GM21723 (cell line): ENCODE measurements around the gene CBR3.

Experiments
- ATAC-seq: cut with Tn5 transposase; IDR thresholded peaks from one replicate; pipeline ENCODE4 v1.9.1; 2021; ENCODE audit warnings: mild to moderate bottlenecking, moderate library complexity; ENCODE audit not compliant: unreplicated experiment

The CBR3 gene

DNA sequence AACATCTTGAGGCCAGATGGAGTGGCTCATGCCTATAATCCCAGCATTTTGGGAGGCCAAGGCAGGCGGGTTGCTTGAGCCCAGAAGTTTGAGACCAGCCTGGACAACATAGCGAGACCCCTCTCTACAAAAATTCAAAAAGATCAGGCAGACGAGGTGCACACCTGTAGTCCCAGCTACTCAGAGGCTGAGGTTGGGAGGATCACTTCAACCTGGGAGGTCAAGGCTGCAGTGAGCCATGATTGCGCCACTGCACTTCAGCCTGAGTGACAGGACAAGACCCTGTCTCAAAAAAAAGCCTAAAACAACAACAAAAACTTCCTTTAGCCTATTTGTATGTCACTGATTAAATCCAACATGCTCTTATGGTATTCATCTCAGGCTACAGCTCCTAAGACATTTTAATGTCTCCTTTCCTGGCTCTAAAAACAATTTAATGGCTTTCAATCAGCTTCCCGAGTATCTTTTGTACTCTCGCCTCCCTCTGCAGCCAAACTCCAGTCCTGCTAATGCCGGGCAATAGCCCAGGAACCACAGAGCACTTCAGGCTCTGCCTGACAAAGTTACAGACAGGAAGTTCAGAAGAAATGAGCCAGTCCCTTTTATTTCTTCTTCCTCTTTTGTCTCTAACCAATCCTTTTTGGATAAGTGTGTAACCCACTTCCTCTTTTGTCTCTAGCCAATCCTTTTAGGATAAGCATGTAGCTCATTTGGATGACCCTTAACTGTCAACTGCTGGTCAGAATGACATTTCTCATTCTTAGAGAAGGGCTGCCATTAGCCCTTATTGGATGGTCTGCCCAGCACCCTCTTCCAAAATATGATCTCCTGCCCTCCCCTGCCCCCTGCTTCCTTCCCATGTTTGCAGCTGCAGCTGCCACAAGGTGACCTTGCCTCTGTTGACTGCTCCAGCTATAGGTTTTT lies 15.2 kb downstream of the CBR3 start:
- ATAC-seq, result no peak

DNA sequence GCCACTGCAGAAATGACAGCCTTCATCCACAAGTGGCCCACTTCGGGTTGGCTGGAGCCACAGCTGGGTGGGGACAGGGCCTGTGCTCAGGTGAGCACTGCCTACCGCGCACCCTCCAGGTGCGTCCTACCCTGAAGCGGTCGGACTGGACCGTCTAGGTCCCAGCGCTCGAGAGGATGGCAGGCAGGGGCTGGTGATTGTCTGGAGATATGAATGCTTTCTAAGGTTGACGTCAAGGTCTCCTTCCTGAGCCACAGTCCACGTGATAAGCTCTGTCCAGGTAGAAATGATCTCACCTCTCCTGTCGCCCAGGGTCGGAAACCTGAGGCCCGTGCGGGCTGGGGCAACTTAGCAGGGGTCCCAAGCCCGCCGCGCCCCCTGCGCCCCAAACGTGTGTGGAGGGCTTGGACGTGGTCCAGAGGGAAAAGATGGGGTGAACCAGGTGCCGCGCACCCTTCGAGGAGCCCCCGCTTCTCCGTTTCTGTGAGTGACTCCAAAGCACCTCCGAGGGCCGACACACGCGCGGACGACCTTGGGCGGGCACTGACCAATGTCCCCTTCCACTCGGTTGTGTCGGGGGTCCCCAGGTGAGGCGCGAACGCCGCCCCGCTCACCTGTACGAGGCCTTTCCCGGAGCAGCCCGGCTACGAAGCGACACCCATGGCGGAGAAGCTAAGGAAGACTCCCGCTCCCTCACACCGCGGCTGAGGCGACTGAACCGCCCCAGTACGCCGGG lies 20.9 kb downstream of the CBR3 start:
- peak; percentile 3 for ATAC-seq

DNA sequence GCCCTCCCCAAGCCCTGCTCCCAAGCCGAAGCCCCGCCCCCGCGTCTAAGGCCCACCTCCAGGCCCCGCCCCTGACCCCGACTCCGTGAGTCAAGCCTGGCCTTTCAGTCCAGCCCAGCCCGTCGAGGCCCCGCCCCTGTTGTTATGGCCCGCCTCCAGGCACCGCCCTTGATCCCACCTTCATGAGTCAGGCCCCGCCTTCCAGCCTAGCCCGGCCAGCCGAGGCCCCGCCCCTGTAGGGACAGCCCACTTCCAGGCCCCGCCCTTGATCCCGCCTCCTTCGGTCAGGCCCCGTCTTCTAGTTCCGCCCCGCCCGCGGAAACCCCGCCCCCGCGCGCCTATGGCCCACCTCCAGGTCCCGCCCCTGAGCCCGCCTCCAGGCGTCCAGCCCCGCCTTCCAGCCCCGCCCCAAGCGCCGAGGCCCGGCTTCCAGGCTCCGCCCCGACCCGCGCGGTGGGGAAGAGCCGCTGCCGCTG lies 21.5 kb downstream of the CBR3 start:
- ATAC-seq, result peak; percentile 86

DNA sequence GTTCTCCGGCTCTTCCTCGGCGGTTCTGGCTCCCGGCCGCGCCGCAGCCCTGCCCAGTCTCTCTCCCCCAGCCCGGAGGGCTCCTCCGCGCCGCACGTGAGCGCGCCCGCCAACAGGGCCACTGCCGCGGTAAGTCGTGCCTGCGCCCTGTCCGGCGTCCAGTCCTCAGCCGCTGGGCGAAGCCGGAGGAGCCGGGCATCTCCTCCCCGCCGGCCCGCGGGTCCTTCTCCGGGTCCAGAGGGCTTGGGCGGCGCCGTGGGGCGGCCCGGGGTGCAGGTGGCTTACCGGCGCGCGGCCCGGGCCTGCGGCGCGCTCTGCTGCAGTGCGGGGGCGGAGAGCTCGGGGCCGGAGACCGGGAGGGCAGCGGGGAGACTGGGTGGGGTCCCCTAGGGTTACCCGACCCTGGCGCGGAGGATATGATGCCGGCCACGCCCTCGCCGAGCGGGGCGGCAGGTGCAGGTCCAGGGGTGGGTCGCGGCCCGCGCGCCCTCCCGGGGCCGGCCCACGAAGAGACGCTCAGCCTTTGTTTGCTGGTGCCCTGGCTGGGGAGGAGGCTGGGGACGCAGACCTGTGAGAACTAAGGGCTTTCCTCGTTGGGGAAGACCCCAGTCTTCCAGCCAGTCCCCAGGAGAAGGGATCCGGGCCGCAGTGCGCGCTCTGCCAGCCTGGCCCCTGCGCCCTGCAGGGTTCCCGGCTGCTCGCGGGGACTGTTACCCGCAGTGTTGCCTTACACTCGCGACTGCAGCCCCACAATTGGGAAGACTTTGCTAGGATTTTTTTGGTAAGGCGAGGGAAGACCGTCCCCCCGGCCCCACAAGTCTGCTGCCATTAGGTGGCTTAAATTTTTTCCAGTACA lies 22.2 kb downstream of the CBR3 start, which contains the start of gene DOP1B:
DOP1B (plus strand) TSS at position 10 of the 856 bp plus-strand sequence. CDS start 7,910 bp downstream, outside the sequence.
- ATAC-seq, result peak; percentile 30

- no peak for ATAC-seq
These were observed 24.6 kb downstream of the CBR3 start for GRCh38 chr21:36159356-36159921.

GRCh38 chr21:36160850-36161178 lies 25.9 kb downstream of the CBR3 start:
- ATAC-seq, result no peak

GRCh38 chr21:36162631-36163030 lies 27.8 kb downstream of the CBR3 start:
- no peak for ATAC-seq

- no peak for ATAC-seq
These were observed 29.2 kb downstream of the CBR3 start for GRCh38 chr21:36163750-36164741.

- ATAC-seq, result no peak
These were observed 30.5 kb downstream of the CBR3 start for GRCh38 chr21:36165356-36165755.

DNA sequence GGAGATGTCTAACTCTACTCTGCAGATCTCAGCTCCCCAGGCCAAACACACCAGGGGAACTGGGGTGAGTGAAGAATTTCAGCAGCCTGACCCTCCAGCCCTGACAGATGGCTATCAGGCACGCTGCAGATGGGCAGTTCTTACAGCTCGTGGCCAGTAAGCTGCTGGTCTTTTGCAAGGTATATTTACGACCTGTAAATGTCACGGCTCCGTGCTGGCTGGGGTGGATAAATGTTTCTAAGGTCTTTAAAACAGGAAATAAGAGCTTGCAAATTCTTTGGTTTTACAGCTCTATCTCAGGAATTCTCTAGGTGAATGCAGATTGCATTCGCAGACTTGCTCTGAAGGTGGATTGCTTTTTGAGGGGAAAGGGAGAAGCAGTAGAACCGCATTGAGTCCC lies 31.8 kb downstream of the CBR3 start:
- no peak for ATAC-seq

DNA sequence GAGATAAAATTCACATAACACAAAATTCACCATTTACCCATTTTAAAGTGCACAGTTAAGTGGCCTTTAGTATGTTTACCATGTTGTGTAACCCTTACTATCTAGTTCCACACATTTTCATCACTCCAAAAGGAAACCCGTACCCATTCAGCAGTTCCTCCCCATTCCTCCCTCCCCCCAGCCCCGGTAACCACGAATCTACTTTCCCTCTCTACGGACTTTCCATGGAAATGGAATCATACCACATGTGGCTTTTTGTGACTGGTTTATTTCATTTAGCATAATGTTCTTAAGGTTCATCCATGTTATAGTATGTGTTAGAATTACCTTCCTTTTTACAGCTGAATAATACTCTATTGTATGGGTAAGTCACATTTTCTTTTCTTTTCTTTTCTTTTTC lies 32.7 kb downstream of the CBR3 start:
- ATAC-seq, result no peak

DNA sequence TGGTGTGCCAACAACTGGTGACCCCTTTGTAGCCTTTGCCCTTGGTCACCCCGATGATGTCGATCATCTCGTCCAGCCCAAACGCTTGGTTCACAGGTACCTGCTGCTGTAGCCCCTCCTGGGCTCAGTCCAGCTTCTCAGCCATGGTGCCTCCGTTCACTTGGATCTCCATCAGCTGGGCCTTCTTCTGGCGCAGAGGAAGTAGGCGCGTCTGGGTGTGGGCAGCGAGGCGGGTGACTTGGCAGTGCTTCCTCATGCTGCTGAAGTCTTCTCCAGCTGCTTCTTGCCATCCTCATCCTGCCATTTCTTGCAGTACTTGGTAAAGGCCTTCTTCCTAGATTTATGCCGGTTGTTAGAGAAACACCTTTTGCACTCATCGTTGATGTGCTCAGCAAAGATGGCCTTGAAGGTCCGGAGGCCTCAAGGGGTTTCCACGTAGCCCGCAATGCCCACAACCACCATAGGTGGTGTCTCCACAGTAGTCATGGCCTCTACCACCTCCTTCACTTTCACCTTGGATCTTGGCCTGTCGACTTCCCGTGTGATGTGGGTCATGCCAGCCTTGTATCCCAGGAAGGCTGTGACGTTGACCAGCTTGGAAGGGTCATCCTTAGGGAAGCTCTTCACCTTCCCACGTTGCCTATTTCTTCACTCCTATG lies 34.7 kb downstream of the CBR3 start:
- no peak for ATAC-seq

DNA sequence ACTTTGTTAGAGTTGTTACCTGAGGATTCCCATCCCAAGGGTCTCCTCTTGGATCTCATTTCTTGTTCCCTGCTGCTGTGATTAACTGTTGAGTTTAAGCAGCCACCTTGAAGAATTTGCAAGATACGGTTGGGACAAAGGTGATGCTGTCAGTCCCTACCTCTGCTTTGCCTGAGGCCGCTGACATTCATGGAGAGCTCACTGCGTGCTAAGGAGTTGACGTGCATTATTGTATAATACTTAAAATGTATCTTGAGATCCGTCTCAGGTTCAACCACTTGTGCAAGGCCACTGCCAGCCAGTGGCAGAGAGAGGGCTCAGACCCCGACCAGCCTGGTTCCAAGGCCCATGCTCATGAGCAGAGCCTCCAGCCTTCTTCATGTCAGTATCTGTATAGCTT lies 35.9 kb downstream of the CBR3 start:
- ATAC-seq, result no peak

GRCh38 chr21:36171336-36171735 lies 36.5 kb downstream of the CBR3 start:
- no peak for ATAC-seq

GRCh38 chr21:36171741-36172331 lies 37.0 kb downstream of the CBR3 start:
- ATAC-seq, result no peak

- ATAC-seq, result no peak
These were observed 39.9 kb downstream of the CBR3 start for GRCh38 chr21:36174780-36175179.

GRCh38 chr21:36175771-36176565 lies 41.1 kb downstream of the CBR3 start:
- ATAC-seq, result no peak

DNA sequence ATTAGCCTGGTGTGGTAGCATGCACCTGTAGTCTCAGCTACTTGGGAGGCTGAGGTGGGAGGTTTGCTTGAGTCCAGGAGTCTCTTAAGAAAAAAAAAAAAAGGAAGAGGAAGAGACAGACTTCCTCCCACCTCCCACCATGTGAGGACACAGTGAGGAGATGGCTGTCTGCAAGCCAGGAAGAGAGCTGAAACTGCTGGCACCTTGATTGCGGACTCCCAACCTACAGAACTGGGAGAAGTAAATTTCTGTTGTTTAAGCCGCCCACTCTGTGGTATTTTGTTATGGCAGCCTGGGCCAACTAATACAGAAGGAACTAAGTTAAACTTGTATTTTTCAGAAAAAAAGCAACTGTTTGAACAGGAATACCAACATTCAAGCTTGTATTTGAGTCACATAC lies 43.5 kb downstream of the CBR3 start:
- ATAC-seq, result no peak
